Stomach (tissue), 4 donors: ENCODE measurements around the gene NFIC.

Experiments used
- EP300 ChIP-seq: sonication (generic); formaldehyde crosslinking; IDR thresholded peaks from one replicate; pipeline ENCODE4 v1.6.1; 2017; ENCODE audit warnings: antibody characterized with exemption
- POLR2A ChIP-seq, 4 donors: fragments of 450-650 bp; IDR thresholded peaks; one replicate each; pipeline ENCODE4 v1.6.1; 2016; ENCODE audit warnings: antibody characterized with exemption in 4 of 4, control low read depth in 2 of 4, mild to moderate bottlenecking in 1 of 4, moderate library complexity in 1 of 4
- POLR2AphosphoS5 ChIP-seq, 3 donors: sonication (generic); formaldehyde crosslinking; IDR thresholded peaks; one replicate each; pipeline ENCODE4 v1.6.1; 2016; ENCODE audit warnings: antibody characterized with exemption in 3 of 3
- TF ChIP-seq, protein P1 (sequence below), 7 experiments: fragments of 450-650 bp in 4 of 7; fragments of 200-600 bp in 3 of 7; sonication (generic) in 3 of 7; IDR thresholded peaks; one replicate each; pipeline ENCODE4 v1.5.1; 2016 to 2019; ENCODE audit warnings: antibody characterized with exemption in 7 of 7, control low read depth in 2 of 7, mild to moderate bottlenecking in 1 of 7

DNA sequence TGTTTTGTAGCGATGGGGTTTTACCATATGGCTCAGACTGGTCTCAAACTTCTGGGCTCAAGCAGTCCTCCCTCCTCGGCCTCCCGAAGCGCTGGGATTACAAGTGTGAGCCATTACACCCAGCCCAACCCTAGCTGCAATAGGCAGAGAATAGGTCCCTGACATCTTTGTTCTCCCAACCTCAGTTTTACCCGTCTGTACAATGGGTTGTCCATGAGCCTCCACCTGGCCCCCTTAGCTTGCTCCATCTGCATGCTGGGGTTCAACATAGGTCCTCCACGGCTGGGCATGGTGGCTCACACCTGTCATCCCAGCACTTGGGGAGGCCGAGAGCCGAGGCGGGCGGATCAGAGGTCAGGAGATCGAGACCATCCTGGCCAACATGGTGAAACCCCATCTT, 14.4 kb downstream of the NFIC start:
- TF ChIP-seq, protein P1, sequence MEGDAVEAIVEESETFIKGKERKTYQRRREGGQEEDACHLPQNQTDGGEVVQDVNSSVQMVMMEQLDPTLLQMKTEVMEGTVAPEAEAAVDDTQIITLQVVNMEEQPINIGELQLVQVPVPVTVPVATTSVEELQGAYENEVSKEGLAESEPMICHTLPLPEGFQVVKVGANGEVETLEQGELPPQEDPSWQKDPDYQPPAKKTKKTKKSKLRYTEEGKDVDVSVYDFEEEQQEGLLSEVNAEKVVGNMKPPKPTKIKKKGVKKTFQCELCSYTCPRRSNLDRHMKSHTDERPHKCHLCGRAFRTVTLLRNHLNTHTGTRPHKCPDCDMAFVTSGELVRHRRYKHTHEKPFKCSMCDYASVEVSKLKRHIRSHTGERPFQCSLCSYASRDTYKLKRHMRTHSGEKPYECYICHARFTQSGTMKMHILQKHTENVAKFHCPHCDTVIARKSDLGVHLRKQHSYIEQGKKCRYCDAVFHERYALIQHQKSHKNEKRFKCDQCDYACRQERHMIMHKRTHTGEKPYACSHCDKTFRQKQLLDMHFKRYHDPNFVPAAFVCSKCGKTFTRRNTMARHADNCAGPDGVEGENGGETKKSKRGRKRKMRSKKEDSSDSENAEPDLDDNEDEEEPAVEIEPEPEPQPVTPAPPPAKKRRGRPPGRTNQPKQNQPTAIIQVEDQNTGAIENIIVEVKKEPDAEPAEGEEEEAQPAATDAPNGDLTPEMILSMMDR (IDR thresholded peaks at IDR 0.05), result no peak
- TF ChIP-seq POLR2A (IDR thresholded peaks at IDR 0.05) (no peak), POLR2AphosphoS5 (IDR thresholded peaks at IDR 0.05) (no peak), EP300 (no peak)
